PFSK-1 (cell line): ENCODE measurements around the gene SLC6A17.

Experiments used
- FOXP2 ChIP-seq: optimal IDR thresholded peaks from 2 replicates; pipeline ENCODE3; 2011; ENCODE audit warnings: borderline replicate concordance, control low read depth, inconsistent platforms; ENCODE audit not compliant: insufficient read depth; ENCODE audit errors: extremely low read length, extremely low read depth
- POLR2AphosphoS5 ChIP-seq: IDR thresholded peaks from 2 replicates; pipeline ENCODE4 v1.6.1; 2012; ENCODE audit warnings: low read depth, mild to moderate bottlenecking, control low read depth, low read length, moderate library complexity
- SIN3A ChIP-seq: IDR thresholded peaks from 2 replicates; pipeline ENCODE4 v1.6.1; 2012; ENCODE audit warnings: mild to moderate bottlenecking, low read length, moderate library complexity, borderline replicate concordance; ENCODE audit not compliant: insufficient read depth
- TAF1 ChIP-seq: IDR thresholded peaks from 2 replicates; pipeline ENCODE4 v1.6.1; 2012; ENCODE audit warnings: low read length, control low read depth, borderline replicate concordance; ENCODE audit not compliant: insufficient read depth
- TF ChIP-seq, protein P1 (sequence below), 2 experiments: IDR thresholded peaks; 2 replicates each; pipeline versions ENCODE4 v1.6.1 to v1.8.0; 2011 to 2012; ENCODE audit warnings: low read depth in 2 of 2, low read length in 2 of 2, control low read depth in 1 of 2, inconsistent platforms in 1 of 2, mild to moderate bottlenecking in 1 of 2, moderate library complexity in 1 of 2; ENCODE audit not compliant: insufficient read depth in 1 of 2

SLC6A17 gene

DNA sequence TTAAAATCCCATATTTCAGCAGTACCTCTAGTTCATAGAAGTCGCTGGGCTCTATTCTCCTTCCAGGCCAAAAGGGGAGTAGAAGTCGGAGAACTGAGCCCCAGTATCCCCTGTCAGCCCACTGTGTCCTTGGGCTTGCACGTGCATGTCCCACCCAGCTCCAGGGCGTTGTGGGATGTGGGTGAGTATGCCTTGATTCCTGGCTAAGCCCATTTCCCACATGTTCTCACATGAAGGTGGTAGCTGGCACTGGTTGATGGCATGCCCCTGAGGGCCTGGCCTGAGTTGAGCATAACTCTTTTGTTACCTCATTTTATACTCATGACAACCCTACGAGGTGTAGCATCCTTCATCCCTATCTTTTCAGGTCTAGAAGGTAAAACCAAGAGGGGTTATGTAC is 8.0 kb downstream of the SLC6A17 start:
- TF ChIP-seq TAF1 (no peak), SIN3A (no peak), FOXP2 (no peak), POLR2AphosphoS5 (no peak)
- TF ChIP-seq, protein P1, sequence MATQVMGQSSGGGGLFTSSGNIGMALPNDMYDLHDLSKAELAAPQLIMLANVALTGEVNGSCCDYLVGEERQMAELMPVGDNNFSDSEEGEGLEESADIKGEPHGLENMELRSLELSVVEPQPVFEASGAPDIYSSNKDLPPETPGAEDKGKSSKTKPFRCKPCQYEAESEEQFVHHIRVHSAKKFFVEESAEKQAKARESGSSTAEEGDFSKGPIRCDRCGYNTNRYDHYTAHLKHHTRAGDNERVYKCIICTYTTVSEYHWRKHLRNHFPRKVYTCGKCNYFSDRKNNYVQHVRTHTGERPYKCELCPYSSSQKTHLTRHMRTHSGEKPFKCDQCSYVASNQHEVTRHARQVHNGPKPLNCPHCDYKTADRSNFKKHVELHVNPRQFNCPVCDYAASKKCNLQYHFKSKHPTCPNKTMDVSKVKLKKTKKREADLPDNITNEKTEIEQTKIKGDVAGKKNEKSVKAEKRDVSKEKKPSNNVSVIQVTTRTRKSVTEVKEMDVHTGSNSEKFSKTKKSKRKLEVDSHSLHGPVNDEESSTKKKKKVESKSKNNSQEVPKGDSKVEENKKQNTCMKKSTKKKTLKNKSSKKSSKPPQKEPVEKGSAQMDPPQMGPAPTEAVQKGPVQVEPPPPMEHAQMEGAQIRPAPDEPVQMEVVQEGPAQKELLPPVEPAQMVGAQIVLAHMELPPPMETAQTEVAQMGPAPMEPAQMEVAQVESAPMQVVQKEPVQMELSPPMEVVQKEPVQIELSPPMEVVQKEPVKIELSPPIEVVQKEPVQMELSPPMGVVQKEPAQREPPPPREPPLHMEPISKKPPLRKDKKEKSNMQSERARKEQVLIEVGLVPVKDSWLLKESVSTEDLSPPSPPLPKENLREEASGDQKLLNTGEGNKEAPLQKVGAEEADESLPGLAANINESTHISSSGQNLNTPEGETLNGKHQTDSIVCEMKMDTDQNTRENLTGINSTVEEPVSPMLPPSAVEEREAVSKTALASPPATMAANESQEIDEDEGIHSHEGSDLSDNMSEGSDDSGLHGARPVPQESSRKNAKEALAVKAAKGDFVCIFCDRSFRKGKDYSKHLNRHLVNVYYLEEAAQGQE (IDR thresholded peaks at IDR 0.05; ENCODE audit: insufficient read depth in 1 of 2, low read depth in 2 of 2, low read length in 2 of 2) = no peak

DNA sequence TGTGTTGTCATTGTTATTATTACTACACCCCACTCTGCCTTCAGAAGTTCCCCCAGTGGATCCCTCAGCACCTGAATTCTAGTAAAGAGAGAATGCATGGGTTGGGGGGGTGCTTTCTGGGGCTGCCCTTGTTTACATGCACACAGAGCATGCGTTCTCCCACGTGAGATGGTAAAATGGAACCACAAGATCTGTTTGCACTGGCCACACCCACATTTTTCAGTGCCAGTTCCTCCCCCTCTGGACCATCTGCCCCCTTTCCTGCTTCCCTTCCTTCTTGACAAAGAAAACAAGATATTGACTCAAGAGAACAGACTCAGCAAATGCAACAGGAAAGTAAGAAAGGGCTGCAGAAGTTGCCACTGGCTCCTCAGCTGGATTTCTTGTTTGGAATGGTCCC is 8.9 kb downstream of the SLC6A17 start:
- no peak for TF ChIP-seq FOXP2
- TF ChIP-seq POLR2AphosphoS5 = no peak
- no peak for TF ChIP-seq SIN3A
- TF ChIP-seq TAF1 = no peak
- TF ChIP-seq, protein P1 (IDR thresholded peaks at IDR 0.05; ENCODE audit: insufficient read depth in 1 of 2, low read depth in 2 of 2, low read length in 2 of 2) = no peak

DNA sequence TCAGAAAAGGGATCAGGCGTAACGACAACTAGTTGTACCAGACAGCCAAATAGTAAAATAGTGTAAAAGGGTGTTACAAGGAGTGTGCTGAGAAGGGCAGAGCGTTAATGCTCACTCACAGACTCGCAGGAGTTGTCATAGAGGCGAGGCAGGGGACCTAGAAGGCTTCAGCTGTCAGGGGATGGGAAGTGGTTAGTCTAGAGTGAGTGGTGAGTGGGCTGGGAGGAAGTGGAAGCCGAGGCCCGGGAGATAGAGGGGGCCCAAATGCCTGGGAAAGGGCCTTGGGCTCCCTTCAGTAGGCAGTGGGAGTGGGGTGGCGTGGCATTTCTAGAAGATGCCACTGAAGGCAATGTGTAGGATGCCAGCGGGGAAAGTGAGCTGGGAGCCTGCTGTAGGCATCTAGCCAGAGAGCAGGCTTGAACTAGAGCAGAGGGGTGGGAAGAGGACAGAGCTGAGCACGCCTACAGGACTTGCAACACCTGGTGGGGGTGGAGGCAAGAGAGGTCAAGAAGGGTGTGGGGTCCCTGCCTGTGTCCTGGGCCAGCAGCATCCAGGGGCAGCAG is 10.3 kb downstream of the SLC6A17 start:
- TF ChIP-seq POLR2AphosphoS5 (no peak), SIN3A (no peak), TAF1 (no peak), FOXP2 (no peak)
- TF ChIP-seq, protein P1 (IDR thresholded peaks at IDR 0.05; ENCODE audit: insufficient read depth in 1 of 2, low read depth in 2 of 2, low read length in 2 of 2) = no peak

DNA sequence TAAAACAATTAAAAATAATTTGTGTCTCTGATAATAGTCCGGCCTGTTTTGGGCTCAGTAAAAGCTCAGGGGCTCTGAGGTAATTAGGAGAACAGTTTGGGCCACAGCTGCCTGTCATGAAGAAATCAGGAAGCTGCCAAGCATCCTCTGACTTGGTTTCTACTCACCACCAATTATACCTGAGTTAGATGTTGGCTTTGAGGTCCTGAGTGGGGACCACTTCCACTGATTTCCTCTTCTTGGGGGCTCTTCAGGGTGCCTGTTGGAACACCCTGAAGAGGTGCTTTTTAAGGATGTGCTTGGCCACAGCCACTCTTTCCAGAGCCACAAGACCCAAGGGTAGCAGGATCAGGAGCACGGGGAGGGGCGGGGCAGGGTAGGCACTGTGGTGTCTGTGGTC is 10.9 kb downstream of the SLC6A17 start:
- TF ChIP-seq, protein P1 (IDR thresholded peaks at IDR 0.05; ENCODE audit: insufficient read depth in 1 of 2, low read depth in 2 of 2, low read length in 2 of 2) = no peak
- TF ChIP-seq TAF1 = no peak
- TF ChIP-seq POLR2AphosphoS5 = no peak
- TF ChIP-seq SIN3A = no peak

DNA sequence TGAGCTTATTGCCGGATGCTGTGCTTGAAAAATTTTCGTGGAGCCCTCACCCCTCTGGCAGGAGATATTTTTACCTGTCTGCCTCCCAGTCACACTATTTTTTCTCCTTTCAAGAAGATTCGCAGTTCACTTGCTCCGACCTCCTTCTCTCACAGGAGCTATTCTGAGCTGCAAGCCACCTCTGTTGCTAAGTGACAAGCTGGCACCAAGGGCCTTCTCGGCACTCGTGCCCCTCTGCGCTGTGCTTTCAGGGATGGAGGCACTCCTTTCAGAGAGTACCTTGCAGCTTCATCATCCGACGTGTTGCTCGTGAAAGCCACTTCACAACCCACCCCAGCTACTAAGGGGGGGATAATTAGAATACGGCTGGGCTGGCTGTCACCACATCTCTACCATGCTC is 11.6 kb downstream of the SLC6A17 start:
- no peak for TF ChIP-seq TAF1
- TF ChIP-seq POLR2AphosphoS5 = no peak
- no peak for TF ChIP-seq SIN3A
- no peak for TF ChIP-seq FOXP2
- TF ChIP-seq, protein P1 (IDR thresholded peaks at IDR 0.05; ENCODE audit: insufficient read depth in 1 of 2, low read depth in 2 of 2, low read length in 2 of 2) = no peak
